Posterior vena cava (tissue), 2 donors: ENCODE measurements around the gene SUZ12. TPM values are rescaled to one million over a fixed set of nuclear protein-coding genes. Genes with fewer than 3 reads are reported as not detected.
"Not testable (repeated sequence)": the region's sequence is repeated elsewhere in the genome, so short reads cannot be mapped to it uniquely, and the experiment has no call there.

ENCODE experiments used
- DNase-seq: peaks from one replicate; pipeline ENCODE4 v3.0.0-alpha.2; 2020; ENCODE audit warnings: low spot score
- intact Hi-C, 2 donors: fragments of 100-400 bp; cut with DNase I; formaldehyde crosslinking; loops; one replicate each; pipeline versions ENCODE4 v1.14.1 to v1.14.2; 2022 to 2023
- total RNA-seq, 2 donors: library from RNA; stranded (reverse); fragmentation: NEBNext Ultra II Directional; extraction: Animal tissue kit (Norgen Biotek cat#: 25700); gene quantifications; one replicate each; pipeline ENCODE4 v1.2.1, GENCODE V29; 2021
- donor health status: DM: yes; HTN: yes; CAD: no.
- donor health status: DM: yes; HTN: yes; CAD: no.

SUZ12 gene
- total RNA-seq, 2 donors from 2014 or later = 18.0 to 22.7 TPM

DNA sequence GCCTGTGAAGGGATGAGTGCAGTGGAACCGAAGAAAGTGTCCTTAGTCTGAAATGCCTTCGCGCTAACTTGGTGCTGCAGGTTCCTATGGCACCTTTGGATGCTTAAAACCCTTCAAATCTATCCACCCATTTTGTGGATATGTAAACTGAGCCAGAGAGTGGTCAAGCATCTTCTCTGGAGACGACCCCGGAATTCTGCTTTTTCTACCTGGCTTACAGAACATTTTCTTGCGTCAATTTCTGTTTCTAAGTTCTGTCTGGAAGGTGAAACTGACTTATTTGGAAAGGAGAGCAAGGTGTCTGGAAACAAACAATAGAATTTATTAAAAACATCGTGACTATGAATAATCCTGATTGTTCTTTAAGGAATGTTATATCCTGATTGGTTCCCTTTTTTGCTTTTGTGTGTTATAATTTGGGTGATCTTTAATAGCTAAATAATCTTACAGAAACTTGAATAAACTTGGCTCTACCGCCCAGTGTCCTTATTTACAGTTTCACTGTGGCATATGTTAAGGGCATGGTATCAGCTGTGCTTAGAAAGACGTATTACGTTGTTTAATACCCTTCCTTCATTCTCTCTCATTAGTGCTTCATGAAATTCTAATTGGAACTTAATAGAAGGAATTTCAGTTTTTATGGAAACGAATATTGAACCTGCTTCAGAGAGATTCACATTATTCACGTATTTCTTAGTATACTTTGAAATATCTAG is 1.3 kb downstream of the SUZ12 start:
- DNase-seq, intact Hi-C loops: not testable (repeated sequence)

- intact Hi-C loops = not testable (repeated sequence)
- DNase-seq = peak; percentile 72
Observed at GRCh38 chr17:31941916-31942315, 5.1 kb downstream of the SUZ12 start.

DNA sequence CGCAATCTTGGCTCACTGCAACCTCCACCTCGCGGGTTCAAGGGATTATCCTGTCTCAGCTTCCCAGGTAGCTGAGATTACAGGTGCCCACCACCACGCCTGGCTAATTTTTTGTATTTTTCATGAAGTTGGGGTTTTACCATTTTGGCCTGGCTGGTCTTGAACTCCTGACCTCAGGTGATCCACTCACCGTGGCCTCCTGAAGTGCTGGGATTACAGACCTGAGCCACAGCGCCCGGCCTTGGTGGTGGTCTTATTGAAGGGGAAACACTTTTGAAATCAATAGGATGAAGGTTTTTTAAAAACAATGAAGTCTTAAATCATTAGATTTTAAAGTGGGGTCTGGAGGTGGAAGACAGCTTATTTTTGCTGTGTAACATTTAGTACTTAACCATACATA is 5.6 kb downstream of the SUZ12 start:
- intact Hi-C loops = not testable (repeated sequence)

DNA sequence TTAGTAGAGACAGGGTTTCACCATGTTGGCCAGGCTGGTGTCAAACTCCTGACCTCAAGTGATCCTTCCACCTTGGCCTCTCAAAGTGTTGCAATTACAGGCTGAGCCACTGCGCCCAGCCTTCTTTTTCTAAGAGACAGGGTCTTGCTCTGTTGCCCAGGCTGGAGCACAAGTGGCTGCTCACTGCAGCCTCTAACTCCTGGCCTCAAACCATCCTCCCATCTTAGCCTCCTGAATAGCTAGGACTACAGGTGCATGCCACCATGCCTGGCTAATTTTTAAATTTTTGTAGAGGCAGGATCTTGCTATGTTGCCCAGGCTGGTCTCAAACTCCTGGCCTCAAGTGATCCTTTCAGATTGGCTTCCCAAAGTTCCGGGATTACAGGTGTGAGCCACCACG is 15.1 kb downstream of the SUZ12 start:
- DNase-seq, intact Hi-C loops: not testable (repeated sequence)

More for the DNA sequence above, 5.6 kb downstream of the SUZ12 start:
- DNase-seq = peak; percentile 47

- DNase-seq, intact Hi-C loops: not testable (repeated sequence)
Observed at GRCh38 chr17:31964131-31964530, 27.3 kb downstream of the SUZ12 start.

DNA sequence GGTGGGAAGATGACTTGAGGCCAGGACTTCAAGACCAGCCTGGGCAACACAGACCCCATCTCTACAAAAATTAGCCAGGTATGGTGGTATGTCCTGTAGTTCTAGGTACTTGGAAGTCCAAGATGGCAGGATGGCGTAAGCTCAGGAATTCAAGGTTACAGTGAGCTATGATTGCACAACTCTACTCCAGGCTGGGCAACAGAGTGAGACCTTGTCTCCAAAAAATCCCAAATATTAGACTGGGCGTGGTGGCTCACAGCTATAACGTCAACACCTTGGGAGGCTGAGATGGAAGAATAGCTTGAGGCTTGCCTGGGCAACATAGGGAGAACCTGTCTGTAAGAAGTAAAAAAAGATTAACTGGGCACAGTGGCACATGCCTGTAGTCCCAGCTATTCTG is 30.8 kb downstream of the SUZ12 start:
- intact Hi-C loops = no loop called here
- DNase-seq = no peak

DNA sequence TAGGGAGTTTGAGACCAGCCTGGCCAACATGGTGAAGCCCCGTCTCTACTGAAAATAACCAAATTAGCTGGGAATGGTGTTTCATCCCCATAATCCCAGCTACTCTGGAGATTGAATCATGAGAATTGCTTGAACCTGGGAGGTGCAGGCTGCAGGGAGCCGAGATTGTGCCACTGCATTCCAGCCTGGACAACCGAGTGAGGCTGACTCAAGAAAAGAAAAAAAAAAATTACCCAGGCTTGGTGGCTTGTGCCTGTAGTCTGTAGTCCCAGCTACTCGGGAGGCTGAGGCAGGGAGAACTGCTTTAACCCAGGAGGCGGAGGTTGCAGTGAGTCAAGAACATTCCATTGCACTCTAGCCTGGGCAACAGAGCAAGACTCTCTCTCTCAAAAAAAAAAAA is 33.6 kb downstream of the SUZ12 start:
- DNase-seq, intact Hi-C loops: not testable (repeated sequence)

DNA sequence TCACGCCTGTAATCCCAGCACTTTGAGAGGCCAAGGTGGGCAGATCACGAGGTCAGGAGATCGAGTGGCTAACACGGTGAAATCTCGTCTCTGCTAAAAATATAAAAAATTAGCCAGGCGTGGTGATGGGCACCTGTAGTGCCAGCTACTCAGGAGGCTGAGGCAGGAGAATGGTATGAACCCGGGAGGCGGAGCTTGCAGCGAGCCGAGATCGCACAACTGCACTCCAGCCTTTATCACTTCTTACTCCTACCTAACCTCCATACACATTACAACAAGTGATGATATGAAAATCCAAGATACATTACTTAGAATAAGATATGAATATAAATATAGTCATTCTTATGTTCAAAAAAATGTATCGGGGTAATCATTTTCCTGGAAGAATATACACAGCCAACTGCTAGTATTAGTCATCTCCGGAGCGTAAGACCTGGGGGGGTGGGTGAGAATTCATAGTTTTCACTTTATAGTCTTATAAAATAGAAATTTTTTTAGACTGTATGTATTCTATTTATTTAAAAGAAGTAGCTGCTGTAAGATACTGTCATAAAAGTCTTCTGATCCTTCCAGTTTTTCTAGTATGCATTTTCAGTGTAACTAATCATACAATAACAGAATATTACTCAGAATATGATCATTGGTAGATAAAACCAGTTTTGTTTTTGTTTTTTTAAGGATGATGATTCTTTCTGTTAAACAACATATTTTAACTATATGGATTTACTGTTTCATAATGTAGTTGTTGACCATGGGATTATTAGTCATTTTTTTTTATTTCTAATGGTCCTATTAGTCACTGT is 37.7 kb downstream of the SUZ12 start:
- intact Hi-C loops, DNase-seq: not testable (repeated sequence)

GRCh38 chr17:31975391-31975790 is 38.6 kb downstream of the SUZ12 start:
- DNase-seq, intact Hi-C loops: not testable (repeated sequence)

GRCh38 chr17:31991821-31992220 is 55.0 kb downstream of the SUZ12 start:
- DNase-seq, intact Hi-C loops: not testable (repeated sequence)

DNA sequence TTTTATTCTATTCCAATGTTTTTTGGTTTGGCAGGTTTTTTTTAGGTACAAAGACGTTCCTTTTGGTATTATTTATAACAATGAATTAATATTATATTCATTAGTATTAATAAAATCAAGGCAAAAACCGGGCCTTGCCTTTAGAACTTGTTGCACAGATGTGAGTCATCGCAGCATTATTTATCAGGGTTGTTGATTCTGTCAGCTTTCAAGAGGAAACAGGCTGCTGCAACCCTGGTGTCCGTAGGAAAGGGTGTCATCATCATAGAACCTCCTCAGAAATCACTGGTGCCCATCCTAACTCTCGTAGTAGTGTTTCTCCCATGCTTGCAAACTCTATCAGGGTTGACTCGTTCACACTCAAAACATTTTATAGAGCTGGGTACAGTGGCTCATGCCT is 60.2 kb downstream of the SUZ12 start:
- DNase-seq = no peak
- intact Hi-C loops = no loop called here

DNA sequence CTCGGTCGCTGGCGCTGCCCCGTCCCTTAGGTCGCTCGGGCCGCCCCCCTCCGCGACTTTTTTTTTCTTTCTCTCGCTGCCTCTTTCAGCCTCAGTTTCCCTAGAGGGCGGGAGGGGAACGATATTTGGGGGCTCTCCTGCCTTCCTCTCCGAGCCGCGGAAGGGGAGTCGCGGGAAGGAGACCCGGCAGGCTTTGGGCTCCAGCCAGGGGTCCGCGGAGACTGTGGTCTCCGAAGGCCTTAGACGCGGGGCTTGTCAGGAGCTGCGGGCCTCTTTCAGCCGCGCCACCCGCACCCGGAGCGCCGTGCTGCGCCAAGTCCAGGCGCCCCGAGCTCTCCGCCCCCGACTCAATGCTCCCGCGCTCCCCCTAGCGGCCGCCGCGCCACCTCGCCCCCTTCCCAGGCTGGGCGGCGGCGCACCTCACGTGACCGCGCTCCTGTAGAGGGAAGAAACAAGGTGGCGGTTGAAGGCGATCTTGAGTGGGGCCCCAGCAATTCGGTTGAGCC is 70.2 kb downstream of the SUZ12 start, which contains the start of gene LRRC37B:
Gene LRRC37B, plus strand, starts transcription at position 427 of the 506 bp plus-strand sequence. CDS start 14,010 bp downstream, outside the sequence.
- peak; percentile 96 for DNase-seq
- intact Hi-C loops = loop anchor here (5.0 kb wide), 2 partner anchors 130 to 135 kb away; partner anchors contain the start of gene RHOT1 (in 1 of the 2)

DNA sequence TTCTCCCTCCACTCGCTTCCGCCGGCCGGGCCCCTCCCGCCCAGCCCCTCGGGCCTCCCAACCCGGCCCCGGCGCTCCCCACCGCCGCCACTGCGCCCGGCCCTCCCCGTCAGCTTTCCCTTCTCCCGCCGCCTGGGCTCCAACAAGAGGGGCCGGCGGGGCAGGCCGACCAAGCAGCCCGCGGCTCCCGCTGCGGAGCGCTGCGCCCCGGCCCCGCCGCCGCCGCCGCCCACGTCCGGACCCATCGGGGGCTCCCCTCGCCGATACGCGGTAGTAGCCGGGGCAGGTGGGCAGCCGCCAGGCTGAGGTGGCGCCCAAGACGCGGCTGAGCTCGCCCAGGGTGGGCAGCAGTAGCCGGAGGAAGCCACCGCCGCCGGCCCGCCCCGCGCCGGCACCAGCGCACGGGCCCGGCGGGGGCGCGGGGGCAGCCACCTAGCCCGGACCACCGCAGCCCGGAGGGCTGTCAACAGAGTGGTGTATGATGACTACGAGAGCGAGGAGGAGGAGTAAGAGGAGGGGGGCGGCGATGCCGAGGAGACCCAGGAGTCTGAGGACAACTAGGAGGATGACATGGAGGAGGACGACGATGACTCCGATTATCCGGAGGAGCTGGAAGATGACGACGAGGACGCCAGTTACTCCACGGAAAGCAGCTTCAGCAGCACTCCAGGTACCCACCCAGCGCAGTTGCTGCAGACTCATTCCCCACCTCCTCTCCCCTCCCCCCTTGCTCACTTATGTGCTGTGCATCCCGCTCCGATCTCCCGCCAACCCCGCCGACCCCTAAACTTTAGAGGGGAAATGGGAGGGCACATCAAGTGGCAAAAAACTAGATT is 70.9 kb downstream of the SUZ12 start:
- DNase-seq = no peak

DNA sequence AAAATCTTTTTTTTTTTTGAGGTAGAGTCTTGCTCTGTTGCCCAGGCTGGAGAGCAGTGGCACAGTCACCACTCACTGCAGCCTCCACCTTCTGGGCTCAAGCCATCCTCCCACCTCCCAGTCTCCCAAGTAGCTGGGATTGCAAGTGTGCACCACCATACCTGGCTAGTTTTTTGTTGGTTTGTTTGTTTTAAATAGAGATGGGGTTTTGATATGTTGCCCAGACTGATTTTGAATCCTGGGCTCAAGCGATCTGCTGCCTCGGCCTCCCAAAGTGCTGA is 72.4 kb downstream of the SUZ12 start:
- intact Hi-C loops = loop anchor here (5.0 kb wide), 2 partner anchors 128 to 133 kb away; partner anchors contain the start of gene RHOT1 (in 1 of the 2)
- DNase-seq = no peak

More for the DNA sequence above, 70.9 kb downstream of the SUZ12 start:
- intact Hi-C loops = loop anchor here (5.0 kb wide), 2 partner anchors 130 to 135 kb away; partner anchors contain the start of gene RHOT1 (in 1 of the 2)

DNA sequence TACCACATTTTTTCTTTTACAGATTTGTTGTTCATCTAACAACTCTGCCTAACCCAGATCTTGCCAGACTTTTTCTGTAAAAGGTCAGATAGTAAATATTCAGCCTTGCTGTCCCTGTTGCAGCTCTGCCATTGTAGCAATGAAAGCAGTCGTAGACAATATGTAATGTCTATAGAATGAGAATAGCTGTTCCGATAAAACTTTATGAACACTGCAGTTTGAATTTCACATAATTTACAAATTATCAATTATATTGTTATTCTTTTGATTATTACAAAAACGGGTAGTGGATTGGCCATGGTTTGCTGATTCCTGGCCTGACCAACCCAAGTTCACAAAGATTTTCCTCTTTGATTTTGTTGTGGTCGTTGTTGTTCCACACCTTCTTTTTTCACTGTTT is 73.3 kb downstream of the SUZ12 start:
- intact Hi-C loops = no loop called here

DNA sequence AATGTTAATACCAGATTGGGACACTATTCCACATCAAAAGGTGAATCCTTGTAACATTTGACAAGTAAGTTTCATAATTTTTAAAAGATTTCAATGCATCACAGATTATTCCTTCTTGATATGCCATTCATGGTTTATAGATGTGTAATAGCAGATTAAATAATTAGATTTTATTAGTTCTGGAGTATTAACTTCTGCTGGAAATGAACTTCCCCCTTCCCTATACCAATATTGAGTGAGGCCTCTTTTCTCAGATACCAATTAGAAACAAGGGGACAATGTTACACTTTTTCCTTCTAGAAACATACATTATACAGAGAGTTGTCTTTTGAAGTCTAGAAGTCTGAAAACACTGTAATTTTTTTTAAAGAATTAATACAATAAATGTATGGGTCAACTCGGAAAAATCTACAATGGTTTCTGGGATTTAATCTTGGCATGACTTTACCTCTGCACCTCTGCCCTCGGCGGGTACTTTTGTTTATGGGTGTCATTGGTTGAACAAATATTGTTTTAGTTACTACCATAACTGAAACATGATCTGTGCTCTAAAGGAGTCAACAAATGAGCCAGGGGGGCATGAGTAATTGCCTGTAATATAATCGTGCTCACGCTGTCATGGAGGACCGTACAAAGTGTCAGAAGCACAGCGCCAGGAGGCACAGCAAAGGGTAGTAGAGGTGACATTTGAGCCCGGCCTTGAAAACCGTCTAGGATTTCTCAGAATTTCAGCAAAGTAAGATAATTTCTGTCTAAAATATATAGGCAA is 78.6 kb downstream of the SUZ12 start:
- no peak for DNase-seq
- intact Hi-C loops = no loop called here

More for the DNA sequence above, 73.3 kb downstream of the SUZ12 start:
- DNase-seq = no peak

DNA sequence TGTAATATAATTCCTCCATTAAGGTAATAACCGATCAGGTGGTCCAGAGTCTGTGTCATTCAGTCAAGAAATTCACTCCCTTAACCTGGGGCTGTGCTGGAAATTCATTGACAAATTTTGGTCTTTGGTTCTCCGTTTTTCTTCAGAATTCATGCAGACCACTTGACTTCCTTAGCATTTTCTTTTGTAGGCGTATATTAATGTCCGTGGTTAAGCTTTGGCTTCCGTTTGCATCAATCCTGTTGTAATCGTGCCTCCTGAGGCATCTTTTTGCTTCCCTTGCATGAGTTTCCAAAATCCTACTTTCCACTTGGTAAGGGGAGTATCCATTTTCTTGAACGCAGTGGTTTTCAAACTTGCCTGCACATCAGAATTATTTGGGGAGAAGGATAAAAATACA is 79.4 kb downstream of the SUZ12 start:
- DNase-seq = no peak
- intact Hi-C loops = no loop called here

- intact Hi-C loops = no loop called here
- DNase-seq = no peak
Observed at GRCh38 chr17:32019228-32019627, 82.4 kb downstream of the SUZ12 start.
